NCI-H2081 (cell line): ENCODE results near the gene ANGPTL4.
"Not testable (repeated sequence)": the region's sequence is repeated elsewhere in the genome, so short reads cannot be mapped to it uniquely, and the experiment has no call there.

Experiments
- DNase-seq, 2 experiments: peaks; one replicate each; lab custom pipeline; 2025; lab: John Stamatoyannopoulos, UW

Gene ANGPTL4

GRCh38 chr19:8389891-8390616, 26.1 kb downstream of the ANGPTL4 start, which contains the start of gene RAB11B:
TSS of gene RAB11B (plus strand) at chr19:8390360. CDS start at chr19:8390417, 57 bp downstream.
- DNase-seq = peak; percentile 99 to 100

DNA sequence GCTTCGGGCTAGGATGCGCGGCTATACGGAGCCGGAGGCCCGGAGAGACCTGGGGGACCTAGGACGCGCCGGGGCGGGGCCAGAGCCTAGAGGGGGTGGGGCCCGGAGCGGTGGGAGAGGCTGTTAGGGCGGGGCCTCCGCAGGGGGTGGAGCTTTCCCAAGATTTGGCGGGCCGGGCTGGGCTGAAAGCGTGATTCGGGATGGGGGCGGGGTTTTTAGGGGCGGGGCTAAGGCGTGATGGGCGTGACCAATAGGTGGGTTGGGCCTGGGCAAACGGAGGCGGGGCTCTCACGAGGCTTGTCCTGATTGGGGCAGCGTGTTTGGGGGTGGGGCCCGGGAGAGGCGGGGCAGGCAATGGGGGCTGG, 26.6 kb downstream of the ANGPTL4 start:
- peak; percentile 64 to 88 for DNase-seq

- DNase-seq = no peak
Observed at GRCh38 chr19:8391198-8392016, 27.5 kb downstream of the ANGPTL4 start.

DNA sequence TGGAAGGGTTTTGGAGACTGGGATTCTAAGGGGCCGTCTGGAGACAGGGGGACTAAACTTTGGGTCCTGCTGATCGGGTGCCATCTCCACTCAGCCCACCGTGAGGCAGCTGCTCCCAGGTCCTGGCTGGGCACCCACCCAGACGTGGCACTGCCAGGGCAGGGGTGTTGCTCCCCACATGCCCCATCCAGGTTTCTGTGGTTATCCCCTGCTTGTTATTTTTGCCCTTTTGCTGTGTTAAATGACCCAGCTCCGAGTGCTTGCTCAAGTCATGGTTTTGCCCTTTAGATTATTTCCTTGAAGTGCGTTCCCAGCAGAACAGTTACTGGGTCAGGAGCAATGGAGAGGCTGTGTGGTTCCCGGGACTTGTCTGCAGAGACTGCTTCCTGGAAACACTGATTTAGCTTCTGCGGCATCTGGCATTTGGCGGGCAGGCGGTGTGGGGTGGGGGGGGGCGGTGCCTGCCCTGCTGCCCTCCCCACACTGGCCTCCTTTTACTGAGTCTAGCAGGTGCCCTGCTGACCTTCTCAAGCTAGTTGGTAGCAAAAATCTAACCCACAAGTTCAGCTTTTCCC, 28.1 kb downstream of the ANGPTL4 start:
- DNase-seq = no peak

DNA sequence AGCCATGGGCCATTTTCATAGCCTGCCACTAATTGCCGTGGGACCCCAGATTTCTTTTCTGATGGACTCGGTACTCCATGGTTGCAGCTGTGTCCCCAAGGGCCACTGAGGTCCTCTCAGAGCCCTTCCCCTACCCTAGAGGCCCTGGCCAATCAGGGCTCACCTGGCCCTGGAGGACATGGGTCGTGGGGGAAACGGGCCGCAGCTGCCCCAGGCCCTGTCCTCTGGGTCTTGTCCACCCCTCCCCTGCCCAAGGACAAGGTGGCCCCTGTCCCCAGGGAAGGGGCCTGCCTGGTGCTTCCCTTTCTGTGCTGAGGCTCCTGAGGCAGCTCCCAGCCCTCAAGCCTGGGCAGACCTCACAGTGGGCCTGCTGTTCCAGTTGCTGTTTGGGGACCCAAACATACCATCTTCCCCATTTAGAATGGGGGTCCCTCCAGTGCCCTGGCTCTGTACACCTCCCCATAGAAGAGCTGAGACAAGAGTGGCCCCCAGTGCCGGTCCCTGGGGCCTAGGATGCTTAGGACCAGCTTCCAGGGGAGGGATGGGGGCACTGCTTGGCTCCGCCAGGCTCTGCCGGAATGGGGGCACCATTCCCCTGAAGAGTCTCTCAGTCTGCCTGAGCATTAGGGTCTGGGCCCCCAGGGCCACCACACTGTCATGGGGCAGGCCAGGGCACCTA, 29.4 kb downstream of the ANGPTL4 start:
- DNase-seq = no peak

- DNase-seq = no peak
Observed at GRCh38 chr19:8393871-8394250, 29.9 kb downstream of the ANGPTL4 start.

GRCh38 chr19:8395621-8396082, 31.7 kb downstream of the ANGPTL4 start:
- DNase-seq = no peak

- DNase-seq = no peak
Observed at GRCh38 chr19:8396185-8396562, 32.2 kb downstream of the ANGPTL4 start.

GRCh38 chr19:8396563-8397203, 32.7 kb downstream of the ANGPTL4 start:
- DNase-seq = peak in 1 of 2 experiments; percentile 3

DNA sequence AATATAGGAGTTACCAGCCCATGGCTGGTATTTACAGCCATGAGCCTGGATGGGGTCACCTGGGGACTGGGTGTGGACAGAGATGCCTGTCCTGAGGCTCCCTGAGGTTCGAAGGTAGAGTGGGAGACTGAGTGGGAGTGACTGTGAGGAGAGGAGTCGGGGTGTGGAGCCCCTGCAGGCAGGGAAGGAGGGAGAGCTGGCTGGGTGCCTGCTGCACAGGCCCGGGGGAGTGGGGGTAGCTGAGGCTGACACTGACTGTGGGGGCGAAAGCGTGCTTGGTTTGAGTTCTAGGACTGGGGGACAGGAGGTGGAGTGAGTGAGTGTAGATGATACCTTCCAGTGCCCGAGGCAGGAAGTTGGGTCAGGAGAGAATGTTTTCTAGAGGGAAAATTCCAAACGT, 33.3 kb downstream of the ANGPTL4 start:
- DNase-seq = no peak

- no peak for DNase-seq
Observed at GRCh38 chr19:8397746-8398310, 33.9 kb downstream of the ANGPTL4 start.

DNA sequence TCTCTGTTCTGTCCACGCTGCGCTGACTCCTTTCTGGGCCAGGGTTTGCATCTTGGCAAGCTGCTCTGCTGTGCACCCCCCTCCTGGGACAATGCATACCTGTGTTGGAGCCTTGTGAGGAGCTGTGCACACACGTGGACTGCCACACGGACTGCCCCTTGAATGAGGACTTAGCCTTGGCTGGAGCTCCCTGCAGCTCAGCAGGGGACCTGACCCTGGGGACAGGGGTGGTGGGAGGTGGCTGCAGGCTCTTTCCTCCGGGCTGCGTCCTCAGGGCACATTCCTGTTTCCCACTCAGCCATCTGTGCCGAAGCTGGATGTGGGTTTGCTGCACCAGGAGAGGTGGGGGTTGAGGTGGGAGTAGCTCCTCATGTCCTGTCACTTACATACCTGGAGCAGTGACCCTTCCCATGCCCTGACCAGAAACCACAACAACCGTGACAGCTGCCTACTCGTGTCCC, 34.4 kb downstream of the ANGPTL4 start:
- no peak for DNase-seq

GRCh38 chr19:8399681-8400188, 35.8 kb downstream of the ANGPTL4 start:
- no peak for DNase-seq

DNA sequence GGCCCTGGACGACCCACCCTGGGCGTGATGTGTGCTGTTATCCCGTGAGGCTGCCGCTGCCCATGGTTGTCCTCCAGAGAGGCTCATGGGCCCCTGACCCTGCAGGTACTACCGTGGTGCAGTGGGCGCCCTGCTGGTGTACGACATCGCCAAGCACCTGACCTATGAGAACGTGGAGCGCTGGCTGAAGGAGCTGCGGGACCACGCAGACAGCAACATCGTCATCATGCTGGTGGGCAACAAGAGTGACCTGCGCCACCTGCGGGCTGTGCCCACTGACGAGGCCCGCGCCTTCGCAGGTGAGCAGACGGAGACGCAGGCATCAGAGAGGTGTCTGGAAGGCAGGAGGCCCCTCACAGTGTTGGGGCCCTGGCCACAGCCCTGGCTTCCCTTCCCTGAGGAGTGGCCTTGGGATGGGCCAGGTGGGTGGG, 38.0 kb downstream of the ANGPTL4 start:
- no peak for DNase-seq

- DNase-seq = no peak
Observed at GRCh38 chr19:8403098-8403819, 39.3 kb downstream of the ANGPTL4 start.

GRCh38 chr19:8403820-8404109, 39.8 kb downstream of the ANGPTL4 start:
- DNase-seq = no peak

DNA sequence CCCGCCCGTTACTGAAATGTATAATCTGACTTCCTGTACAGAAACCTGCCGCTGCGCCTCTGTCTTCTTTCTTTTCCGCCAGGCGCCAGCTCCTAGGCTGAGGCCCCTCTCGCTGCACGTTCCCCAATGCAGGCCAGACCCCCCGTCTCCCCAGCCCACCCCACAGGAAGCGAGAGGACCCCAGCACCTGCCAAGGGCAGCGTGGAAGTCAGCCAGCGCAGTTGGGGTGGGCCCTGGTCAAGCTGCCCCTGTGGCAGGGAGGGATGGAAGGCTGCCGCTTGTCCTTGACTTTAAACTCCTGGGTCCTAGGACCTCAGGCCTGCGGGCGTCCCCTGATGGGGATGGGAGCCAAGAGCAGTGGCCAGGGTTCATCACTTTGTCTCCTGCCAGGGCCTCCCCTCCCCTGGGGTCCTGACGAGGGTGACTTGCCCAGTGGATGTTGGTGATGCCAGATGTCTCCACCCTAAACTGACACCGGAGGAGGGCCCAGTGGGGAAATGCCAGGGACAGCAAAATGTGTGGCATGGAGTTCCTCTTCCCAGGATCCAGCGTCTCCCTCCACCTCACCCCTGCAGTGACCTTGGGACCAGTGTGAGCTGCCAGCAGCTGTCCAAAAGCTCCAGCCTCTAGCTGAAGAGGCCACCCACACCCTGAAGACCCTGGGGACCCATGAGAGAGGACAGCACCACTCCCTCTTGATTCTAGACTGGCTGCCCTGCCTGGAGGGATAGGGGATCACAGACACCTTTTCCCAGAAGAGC, 40.6 kb downstream of the ANGPTL4 start:
- DNase-seq = no peak

DNA sequence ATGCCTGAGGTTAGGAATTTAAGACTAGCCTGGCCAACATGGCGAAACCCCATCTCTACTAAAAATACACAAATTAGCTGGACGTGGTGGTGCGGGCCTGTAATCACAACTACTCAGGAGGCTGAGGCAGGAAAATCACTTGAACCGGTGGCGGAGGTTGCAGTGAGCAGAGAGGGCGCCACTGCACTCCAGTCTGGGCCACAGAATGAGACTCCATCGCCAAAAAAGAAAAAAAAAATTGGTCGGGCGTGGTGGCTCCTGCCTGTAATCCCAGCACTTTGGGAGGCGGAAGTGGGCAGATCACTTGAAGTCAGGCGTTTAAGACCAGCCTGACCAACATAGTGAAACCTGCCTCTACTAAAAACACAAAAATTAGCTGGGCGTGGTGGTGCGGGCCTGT, 46.8 kb downstream of the ANGPTL4 start:
- DNase-seq = not testable (repeated sequence)

DNA sequence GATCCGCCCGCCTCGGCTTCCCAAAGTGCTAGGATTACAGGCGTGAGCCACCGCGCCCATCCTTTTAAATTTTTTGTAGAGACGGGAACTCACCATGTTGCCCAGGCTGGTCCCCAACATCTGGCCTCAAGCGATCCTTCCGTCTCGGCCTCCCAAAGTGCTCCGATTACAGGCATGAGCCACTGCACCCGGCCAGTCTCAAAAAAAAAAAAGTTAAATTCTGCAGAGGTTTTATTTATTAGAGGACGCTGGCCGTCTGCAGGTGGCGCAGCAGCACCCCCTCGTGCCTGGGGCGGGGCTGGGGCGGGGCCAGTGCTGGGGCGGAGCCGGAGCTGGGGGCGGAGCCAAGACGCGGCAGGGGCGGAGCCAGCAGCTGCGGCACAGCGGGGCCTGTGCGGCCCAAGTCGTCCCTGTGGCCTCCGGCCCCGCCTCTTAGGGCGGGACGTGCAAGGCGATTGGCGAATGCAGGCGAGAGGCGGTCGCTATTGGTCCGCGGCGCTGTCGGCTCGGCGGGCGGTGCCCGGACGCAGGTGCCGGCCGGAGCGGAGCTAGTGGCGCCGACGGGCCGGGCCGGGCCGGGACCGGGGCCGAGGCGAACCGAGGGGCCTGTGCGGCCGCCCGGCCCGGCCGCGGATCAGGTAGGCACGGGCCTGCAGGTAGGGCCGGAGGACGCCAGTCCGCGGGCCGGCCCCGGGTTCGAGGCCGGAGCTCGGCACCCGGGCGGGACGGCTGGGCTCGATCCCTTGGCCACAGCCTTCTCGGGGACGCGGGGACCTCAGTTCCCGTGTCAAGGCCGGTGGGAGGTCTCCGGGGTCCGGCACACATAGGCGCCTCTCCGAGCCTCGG, 49.1 kb downstream of the ANGPTL4 start, which contains the start of gene MARCHF2:
MARCHF2 (plus strand) TSS at position 523 of the 846 bp plus-strand sequence. CDS start 8,536 bp downstream, outside the sequence.
- DNase-seq = peak; percentile 92 to 93
